Fibroblast of peridontal ligament (primary cell): ENCODE measurements around the gene EMC7.
"Not testable (repeated sequence)": the region's sequence is repeated elsewhere in the genome, so short reads cannot be mapped to it uniquely, and the experiment has no call there.

Experiments
- DNase-seq: peaks from one replicate; pipeline ENCODE4 v3.0.0-alpha.2; 2010; ENCODE audit errors: extremely low read depth

EMC7 gene

GRCh38 chr15:34085746-34086145 is 15.9 kb downstream of the EMC7 start:
- DNase-seq, result peak; percentile 69

DNA sequence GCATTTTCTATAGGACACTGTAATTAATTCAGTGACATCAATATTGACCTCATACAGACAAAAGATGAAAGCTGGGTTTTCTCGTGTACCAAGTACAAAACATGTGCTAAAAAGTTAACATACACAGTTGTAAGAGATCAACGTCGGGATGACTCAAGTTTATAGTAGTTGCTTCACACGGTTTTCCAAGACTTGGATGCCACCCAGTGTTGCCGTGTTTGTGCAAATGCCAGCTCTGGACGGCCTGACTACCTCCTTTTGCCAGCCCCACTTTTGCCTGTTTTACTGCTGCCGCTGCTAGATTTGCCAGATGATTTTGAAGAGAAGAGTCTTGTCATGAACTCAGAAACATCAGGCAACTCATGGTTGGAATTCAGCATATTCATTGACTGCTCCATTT is 17.6 kb downstream of the EMC7 start:
- peak; percentile 42 for DNase-seq

GRCh38 chr15:34079904-34080303 is 21.8 kb downstream of the EMC7 start:
- no peak for DNase-seq

DNA sequence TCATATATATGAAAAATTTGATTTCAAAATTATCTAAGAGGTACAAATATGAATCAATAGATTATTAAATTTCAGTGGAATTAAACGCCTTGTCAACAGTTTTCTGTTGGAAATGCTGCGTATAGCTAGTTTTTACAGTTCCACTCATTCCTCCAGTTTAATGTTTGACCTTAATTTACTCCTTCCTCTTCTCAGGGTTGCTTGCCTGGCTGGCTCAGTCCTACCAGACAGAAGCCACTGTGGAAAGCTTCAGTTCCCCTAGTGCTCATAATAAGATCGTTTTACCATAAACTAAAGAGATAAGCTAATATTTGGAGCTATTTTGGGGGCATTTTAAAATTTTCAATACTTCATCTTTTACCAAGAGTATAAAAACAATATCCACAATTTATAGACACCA is 22.8 kb downstream of the EMC7 start:
- no peak for DNase-seq

- no peak for DNase-seq
Measured at GRCh38 chr15:34076785-34077184, 24.9 kb downstream of the EMC7 start.

GRCh38 chr15:34070003-34070402 is 31.7 kb downstream of the EMC7 start:
- no peak for DNase-seq

DNA sequence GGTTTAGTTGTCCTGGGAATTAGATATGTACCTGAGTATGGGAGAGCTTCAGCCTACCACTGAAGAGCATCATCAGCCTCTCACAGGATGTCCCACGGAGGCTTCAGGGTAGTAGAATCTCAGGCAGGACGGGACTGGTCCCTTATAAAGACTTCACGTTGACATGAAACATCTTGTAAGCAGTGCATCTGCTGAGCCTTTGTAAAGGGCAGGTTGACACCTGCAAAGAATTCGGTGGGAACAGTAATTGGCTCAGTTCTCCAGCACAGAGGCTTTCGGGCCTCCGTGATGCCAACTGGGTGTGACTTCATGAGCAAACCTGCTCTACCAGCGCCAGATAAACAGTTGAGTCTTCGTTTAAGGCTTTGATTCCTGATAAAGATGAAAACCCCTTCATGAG is 35.7 kb downstream of the EMC7 start:
- DNase-seq, result no peak

GRCh38 chr15:34065261-34065660 is 36.4 kb downstream of the EMC7 start:
- DNase-seq, result no peak

DNA sequence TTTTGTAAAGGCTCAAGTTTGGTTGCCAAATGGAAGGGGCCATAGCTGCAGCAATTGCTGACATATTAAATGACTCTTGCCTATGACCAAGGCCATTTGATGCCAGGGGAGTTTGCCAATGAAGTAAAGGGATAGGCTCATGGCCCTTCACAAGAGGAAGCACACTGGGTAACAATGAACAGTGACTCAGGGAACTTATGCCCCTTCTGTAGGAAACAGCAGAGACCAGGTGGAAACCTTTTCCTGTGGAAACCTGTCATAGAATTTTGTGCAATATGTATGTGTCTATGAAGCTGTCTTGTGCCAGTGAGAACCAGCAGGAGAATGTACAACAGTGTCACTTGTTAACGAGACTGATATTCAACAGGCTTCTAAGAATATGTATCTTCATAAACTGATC is 37.2 kb downstream of the EMC7 start:
- no peak for DNase-seq

GRCh38 chr15:34059946-34060345 is 41.7 kb downstream of the EMC7 start:
- DNase-seq, result no peak

DNA sequence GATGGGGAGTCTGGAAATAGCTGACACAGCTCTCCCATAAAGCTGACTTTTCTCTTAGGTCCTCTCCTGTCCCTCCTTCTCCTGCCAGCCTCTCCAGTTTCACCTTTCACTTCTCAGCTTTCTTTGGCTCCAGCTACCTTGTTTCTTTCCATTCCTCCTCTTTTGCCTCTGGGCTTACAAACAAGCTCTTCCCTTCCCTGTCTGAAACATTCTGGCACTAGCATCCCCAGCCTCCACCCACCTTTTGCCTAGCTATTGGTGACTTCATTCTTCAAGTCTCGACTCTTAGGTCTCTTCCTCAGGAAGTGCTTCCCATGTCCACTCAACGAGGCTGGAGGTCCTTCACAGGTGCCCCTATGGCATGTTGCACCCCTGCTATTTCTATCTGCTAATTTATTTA is 42.2 kb downstream of the EMC7 start:
- no peak for DNase-seq

- no peak for DNase-seq
Measured at GRCh38 chr15:34056911-34057310, 44.8 kb downstream of the EMC7 start.

DNA sequence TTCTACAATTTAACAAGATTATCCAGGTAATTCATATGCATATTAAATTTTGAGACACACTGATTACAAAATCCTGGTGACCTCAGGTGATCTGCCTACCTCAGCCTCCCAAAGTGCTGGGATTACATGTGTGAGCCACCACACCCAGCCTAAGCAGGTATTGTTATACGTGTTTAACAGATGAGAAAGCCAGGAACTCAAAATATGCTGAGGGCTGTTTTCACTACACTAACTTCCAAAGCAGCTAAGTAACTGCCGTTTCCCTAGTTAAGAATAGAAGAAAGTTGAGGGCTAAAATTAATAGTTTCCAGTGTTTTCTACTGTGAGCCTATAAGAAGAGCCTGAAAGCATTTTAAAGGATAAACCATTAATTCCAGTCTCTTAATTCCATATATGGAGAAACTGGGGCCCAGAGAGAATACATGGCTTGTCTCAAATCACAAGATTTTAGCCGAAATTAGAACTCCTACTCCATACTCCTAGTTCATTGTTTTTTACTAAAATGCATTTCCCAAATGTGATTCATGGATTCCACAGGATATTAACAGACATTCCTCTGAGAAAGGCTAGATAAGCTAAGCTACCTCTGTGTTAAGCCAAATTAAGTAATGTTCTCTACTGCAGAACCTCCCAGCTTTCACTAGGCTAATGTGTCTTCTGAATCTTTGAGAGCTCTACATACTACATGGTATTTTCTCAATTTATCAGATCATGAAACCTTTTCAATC is 45.6 kb downstream of the EMC7 start:
- DNase-seq, result peak; percentile 80

- no peak for DNase-seq
Measured at GRCh38 chr15:34054081-34054707, 47.5 kb downstream of the EMC7 start.

DNA sequence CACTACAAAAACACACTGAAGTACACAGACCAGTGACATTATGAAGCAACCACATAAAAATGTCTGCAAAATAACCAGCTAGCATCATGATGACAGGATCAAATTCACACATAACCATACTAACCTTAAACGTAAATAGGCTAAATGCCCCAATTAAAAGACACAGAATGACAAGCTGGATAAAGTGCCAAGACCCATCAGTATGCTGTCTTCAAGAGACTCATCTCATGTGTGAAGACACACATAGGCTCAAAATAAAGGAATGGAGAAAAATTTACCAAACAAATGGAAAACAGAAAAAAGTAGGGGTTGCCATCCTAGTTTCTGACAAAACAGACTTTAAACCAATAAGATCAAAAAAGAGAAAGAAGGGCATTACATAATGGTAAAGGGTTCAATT is 51.3 kb downstream of the EMC7 start:
- not testable (repeated sequence) for DNase-seq

GRCh38 chr15:34049112-34049511 is 52.5 kb downstream of the EMC7 start:
- peak; percentile 39 for DNase-seq

GRCh38 chr15:34047893-34048775 is 53.5 kb downstream of the EMC7 start:
- no peak for DNase-seq

GRCh38 chr15:34046471-34047145 is 55.1 kb downstream of the EMC7 start:
- DNase-seq, result no peak

- DNase-seq, result no peak
Measured at GRCh38 chr15:34043813-34044212, 57.8 kb downstream of the EMC7 start.

- DNase-seq, result no peak
Measured at GRCh38 chr15:34043391-34043790, 58.3 kb downstream of the EMC7 start.

- no peak for DNase-seq
Measured at GRCh38 chr15:34039790-34040113, 61.9 kb downstream of the EMC7 start.
